Measurements from ENCODE around the gene STK38L. TPM values are rescaled to one million over a fixed set of nuclear protein-coding genes. Genes with fewer than 3 reads are reported as not detected.

The STK38L gene
- total RNA-seq, 2 donors from 2014 or later = 33.2 to 78.3 TPM

- peaks cover 10% of the 10 kb centered on the region for H3K9me3 Mint-ChIP-seq
- WGBS, 2 experiments (ENCODE audit: insufficient coverage in 1 of 2, insufficient read length in 1 of 2) = 85 to 92% methylated on average over 6 of the region's 6 CpGs
- H3K27ac Mint-ChIP-seq = no peak overlapping the region
Measured at GRCh38 chr12:27296674-27297073, 52.6 kb downstream of the STK38L start.

DNA sequence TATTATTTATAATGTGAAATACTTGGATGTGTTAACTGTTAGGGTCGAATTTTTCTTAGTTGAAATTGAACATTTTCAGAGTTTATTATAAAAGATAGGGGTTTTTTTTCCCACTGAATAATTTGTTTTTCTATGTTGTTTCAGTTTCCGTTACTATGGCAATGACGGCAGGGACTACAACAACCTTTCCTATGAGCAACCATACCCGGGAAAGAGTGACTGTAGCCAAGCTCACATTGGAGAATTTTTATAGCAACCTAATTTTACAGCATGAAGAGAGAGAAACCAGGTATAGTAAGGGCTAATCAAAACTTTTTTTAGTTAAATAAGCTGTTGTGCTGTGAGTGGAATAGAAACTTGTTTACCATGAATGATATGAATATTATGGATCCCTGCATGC, 53.5 kb downstream of the STK38L start:
- peaks cover 40% of the 10 kb centered on the region for H3K36me3 Mint-ChIP-seq (ENCODE audit: low read depth)
- H3K9ac ChIP-seq (ENCODE audit: extremely low read depth, low read length, poor library complexity, severe bottlenecking) = no peak overlapping the region
- H3K4me1 ChIP-seq (ENCODE audit: control insufficient read depth, insufficient read depth, low read length) = peaks cover 6% of the 10 kb centered on the region
- 88 to 96% methylated on average over 4 of the region's 4 CpGs for WGBS, 2 experiments (ENCODE audit: insufficient coverage in 1 of 2, insufficient read length in 1 of 2)
- H3K4me1 Mint-ChIP-seq = peaks cover 10% of the 10 kb centered on the region
- H3K27me3 Mint-ChIP-seq (ENCODE audit: insufficient read depth) = no peaks in the 10 kb centered on the region
- H3K27ac ChIP-seq (ENCODE audit: low read depth, low read length) = no peak overlapping the region
- DNase-seq = no peak
- no peak overlapping the region for H3K4me3 Mint-ChIP-seq
- no peak overlapping the region for H3K4me3 ChIP-seq (ENCODE audit: low read length)
- H3K36me3 ChIP-seq (ENCODE audit: control insufficient read depth, insufficient read depth, low read length) = peaks cover 48% of the 10 kb centered on the region
- peaks cover 19% of the 10 kb centered on the region for H3K9me3 ChIP-seq (ENCODE audit: control insufficient read depth, low read length)
- no peak overlapping the region for H3K27ac Mint-ChIP-seq
- no peak for TF ChIP-seq CTCF (conservative IDR thresholded peaks at IDR 0.05)
- H3K27me3 ChIP-seq (ENCODE audit: control insufficient read depth, insufficient read depth, low read length, poor library complexity, severe bottlenecking) = no peaks in the 10 kb centered on the region
- H3K9me3 Mint-ChIP-seq = peaks cover 10% of the 10 kb centered on the region

More at GRCh38 chr12:27296674-27297073, 52.6 kb downstream of the STK38L start:
- DNase-seq = no peak
- Histone ChIP-seq H3K27me3 (ENCODE audit: control insufficient read depth, insufficient read depth, low read length, poor library complexity, severe bottlenecking) (no peaks in the 10 kb centered on the region), H3K9me3 (ENCODE audit: control insufficient read depth, low read length) (peaks cover 19% of the 10 kb centered on the region), H3K4me3 (ENCODE audit: low read length) (no peak overlapping the region), H3K9ac (ENCODE audit: extremely low read depth, low read length, poor library complexity, severe bottlenecking) (no peak overlapping the region), H3K4me1 (ENCODE audit: control insufficient read depth, insufficient read depth, low read length) (peaks cover 9% of the 10 kb centered on the region), H3K27ac (ENCODE audit: low read depth, low read length) (no peak overlapping the region), H3K36me3 (ENCODE audit: control insufficient read depth, insufficient read depth, low read length) (peaks cover 41% of the 10 kb centered on the region)
- peaks cover 16% of the 10 kb centered on the region for H3K4me1 Mint-ChIP-seq
- no peak for TF ChIP-seq CTCF (conservative IDR thresholded peaks at IDR 0.05)
- no peaks in the 10 kb centered on the region for H3K27me3 Mint-ChIP-seq (ENCODE audit: insufficient read depth)
- peaks cover 36% of the 10 kb centered on the region for H3K36me3 Mint-ChIP-seq (ENCODE audit: low read depth)
- H3K4me3 Mint-ChIP-seq = no peak overlapping the region

DNA sequence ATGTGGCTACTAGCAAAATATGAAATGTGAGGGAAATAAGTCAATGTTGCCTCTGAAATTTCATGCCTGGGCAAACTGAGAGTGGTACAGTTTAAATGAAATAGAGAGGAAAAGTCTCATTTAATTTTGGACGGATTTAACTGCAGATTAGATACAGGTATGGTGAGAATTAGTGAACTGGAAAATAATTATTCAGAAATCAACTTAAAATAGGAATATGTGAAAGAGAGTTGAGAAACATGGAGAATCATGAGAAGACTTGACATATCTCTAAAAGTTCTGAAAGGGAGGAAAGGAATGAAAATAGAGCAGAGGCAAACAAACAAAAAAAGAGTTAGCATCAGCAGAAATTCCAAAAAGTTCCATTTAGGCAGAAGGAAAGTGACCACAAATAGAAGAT, 55.0 kb downstream of the STK38L start:
- peaks cover 10% of the 10 kb centered on the region for H3K9me3 Mint-ChIP-seq
- peaks cover 19% of the 10 kb centered on the region for H3K9me3 ChIP-seq (ENCODE audit: control insufficient read depth, low read length)
- no peaks in the 10 kb centered on the region for H3K27me3 ChIP-seq (ENCODE audit: control insufficient read depth, insufficient read depth, low read length, poor library complexity, severe bottlenecking)
- no peak overlapping the region for H3K27ac ChIP-seq (ENCODE audit: low read depth, low read length)
- DNase-seq = no peak
- H3K36me3 Mint-ChIP-seq (ENCODE audit: low read depth) = peaks cover 48% of the 10 kb centered on the region
- H3K4me1 Mint-ChIP-seq = no peaks in the 10 kb centered on the region
- peaks cover 54% of the 10 kb centered on the region for H3K36me3 ChIP-seq (ENCODE audit: control insufficient read depth, insufficient read depth, low read length)
- H3K27me3 Mint-ChIP-seq (ENCODE audit: insufficient read depth) = no peaks in the 10 kb centered on the region
- peaks cover 6% of the 10 kb centered on the region for H3K4me1 ChIP-seq (ENCODE audit: control insufficient read depth, insufficient read depth, low read length)
- no peak overlapping the region for H3K4me3 ChIP-seq (ENCODE audit: low read length)
- no peak overlapping the region for H3K9ac ChIP-seq (ENCODE audit: extremely low read depth, low read length, poor library complexity, severe bottlenecking)
- H3K27ac Mint-ChIP-seq = no peak overlapping the region
- no peak for TF ChIP-seq CTCF (conservative IDR thresholded peaks at IDR 0.05)
- 84 to 90% methylated on average over 1 of the region's 1 CpG for WGBS, 2 experiments (ENCODE audit: insufficient coverage in 1 of 2, insufficient read length in 1 of 2)
- no peak overlapping the region for H3K4me3 Mint-ChIP-seq

Data from endodermal cell (in vitro differentiated cells).